GM18861 (cell line): ENCODE results near the gene EPM2A.
"Not testable (repeated sequence)": the region's sequence is repeated elsewhere in the genome, so short reads cannot be mapped to it uniquely, and the experiment has no call there.

Experiments
- ATAC-seq: cut with Tn5 transposase; IDR thresholded peaks from one replicate; pipeline ENCODE4 v1.9.1; 2021; ENCODE audit not compliant: unreplicated experiment

Gene EPM2A

GRCh38 chr6:145731447-145731846 lies 3.9 kb downstream of the EPM2A start:
- ATAC-seq = no peak

GRCh38 chr6:145729887-145730286 lies 5.4 kb downstream of the EPM2A start:
- ATAC-seq = no peak

GRCh38 chr6:145728444-145729385 lies 6.6 kb downstream of the EPM2A start:
- no peak for ATAC-seq

GRCh38 chr6:145727817-145728388 lies 7.4 kb downstream of the EPM2A start:
- no peak for ATAC-seq

GRCh38 chr6:145725570-145725969 lies 9.8 kb downstream of the EPM2A start:
- ATAC-seq = no peak

GRCh38 chr6:145723646-145724045 lies 11.7 kb downstream of the EPM2A start:
- ATAC-seq = no peak

- ATAC-seq = no peak
Measured at GRCh38 chr6:145722190-145722589, 13.1 kb downstream of the EPM2A start.

GRCh38 chr6:145721144-145721543 lies 14.2 kb downstream of the EPM2A start:
- ATAC-seq = no peak

GRCh38 chr6:145715426-145715825 lies 19.9 kb downstream of the EPM2A start:
- ATAC-seq = no peak

GRCh38 chr6:145714731-145715130 lies 20.6 kb downstream of the EPM2A start:
- ATAC-seq = no peak

- no peak for ATAC-seq
Measured at GRCh38 chr6:145713773-145714172, 21.5 kb downstream of the EPM2A start.

- ATAC-seq = no peak
Measured at GRCh38 chr6:145711372-145711771, 23.9 kb downstream of the EPM2A start.

- ATAC-seq = no peak
Measured at GRCh38 chr6:145707397-145707796, 27.9 kb downstream of the EPM2A start.

- ATAC-seq = no peak
Measured at GRCh38 chr6:145705561-145705960, 29.8 kb downstream of the EPM2A start.

GRCh38 chr6:145704143-145704781 lies 31.1 kb downstream of the EPM2A start:
- no peak for ATAC-seq

- ATAC-seq = no peak
Measured at GRCh38 chr6:145699462-145699861, 35.9 kb downstream of the EPM2A start.

GRCh38 chr6:145697401-145697800 lies 37.9 kb downstream of the EPM2A start:
- not testable (repeated sequence) for ATAC-seq

GRCh38 chr6:145694083-145694737 lies 41.1 kb downstream of the EPM2A start:
- ATAC-seq = no peak

GRCh38 chr6:145690969-145691368 lies 44.4 kb downstream of the EPM2A start:
- ATAC-seq = no peak

- no peak for ATAC-seq
Measured at GRCh38 chr6:145689529-145689928, 45.8 kb downstream of the EPM2A start.

GRCh38 chr6:145688493-145688905 lies 46.8 kb downstream of the EPM2A start:
- ATAC-seq = no peak
